ENCODE measurements around the gene BNIP3. TPM values are rescaled to one million over a fixed set of nuclear protein-coding genes. Genes with fewer than 3 reads are reported as not detected.

Gene BNIP3
- 10 to 100 TPM; 59.0 to 62.2 TPM for total RNA-seq

GRCh38 chr10:131981429-131982184 is at the start of gene BNIP3:
Gene BNIP3, minus strand, starts transcription at chr10:131981923. Its CDS starts 117 bp downstream, at chr10:131981806.
- peak; percentile 92 for DNase-seq
- H3K4me3 Mint-ChIP-seq: peak within 1 kb of the TSS; percentile 81
- POLR2A ChIA-PET: no interaction called here
- H3K36me3 Mint-ChIP-seq (ENCODE audit: low read depth): peaks cover 25% of the 10 kb centered on the region
- no peaks in the 10 kb centered on the region for H3K9me3 Mint-ChIP-seq
- CTCF ChIA-PET: interaction anchor here (0.6 to 1.6 kb wide), 4 partner anchors 10 to 78 kb away, joined by 4 to 5 read pairs (median 4); no protein-coding TSS in a partner anchor
- H3K4me1 Mint-ChIP-seq: peaks cover 45% of the 10 kb centered on the region
- H3K27ac Mint-ChIP-seq: peak within 1 kb of the TSS; percentile 80
- peaks cover 4% of the 10 kb centered on the region for H3K27me3 Mint-ChIP-seq

GRCh38 chr10:132030898-132031463 is 49.3 kb upstream of the BNIP3 start:
- no peaks in the 10 kb centered on the region for H3K36me3 Mint-ChIP-seq (ENCODE audit: low read depth)
- CTCF ChIA-PET: no interaction called here
- H3K4me3 Mint-ChIP-seq: no peak overlapping the region
- peaks cover 49% of the 10 kb centered on the region for H3K27me3 Mint-ChIP-seq
- H3K27ac Mint-ChIP-seq: no peak overlapping the region
- peaks cover 5% of the 10 kb centered on the region for H3K4me1 Mint-ChIP-seq
- POLR2A ChIA-PET: no interaction called here
- no peaks in the 10 kb centered on the region for H3K9me3 Mint-ChIP-seq
- no peak for DNase-seq

GRCh38 chr10:132028706-132029105 is 47.0 kb upstream of the BNIP3 start:
- Mint-ChIP-seq H3K4me1 (peaks cover 5% of the 10 kb centered on the region), H3K27ac (no peak overlapping the region)

GRCh38 chr10:132027423-132027983 is 45.8 kb upstream of the BNIP3 start:
- no peak for DNase-seq
- CTCF ChIA-PET: no interaction called here
- POLR2A ChIA-PET: no interaction called here
- Mint-ChIP-seq H3K4me3 (no peak overlapping the region), H3K27me3 (peaks cover 42% of the 10 kb centered on the region), H3K4me1 (peaks cover 10% of the 10 kb centered on the region), H3K27ac (no peak overlapping the region), H3K36me3 (ENCODE audit: low read depth) (no peaks in the 10 kb centered on the region), H3K9me3 (no peaks in the 10 kb centered on the region)

More at GRCh38 chr10:132028706-132029105, 47.0 kb upstream of the BNIP3 start:
- ChIA-PET POLR2A (no interaction called here), CTCF (no interaction called here)
- Mint-ChIP-seq H3K36me3 (ENCODE audit: low read depth) (no peaks in the 10 kb centered on the region), H3K4me3 (no peak overlapping the region), H3K9me3 (no peaks in the 10 kb centered on the region), H3K27me3 (peaks cover 43% of the 10 kb centered on the region)
- DNase-seq: no peak

- ChIA-PET POLR2A (interaction anchor here (1.2 kb wide), 1 partner anchor 137 kb away, joined by 3 read pairs; no protein-coding TSS in a partner anchor), CTCF (interaction anchor here (0.6 to 2.5 kb wide), 15 partner anchors 10 to 520 kb away, joined by 3 to 30 read pairs (median 5); partner anchors contain the start of gene PPP2R2D)
- H3K4me1 Mint-ChIP-seq: peaks cover 5% of the 10 kb centered on the region
- H3K9me3 Mint-ChIP-seq: no peaks in the 10 kb centered on the region
- H3K27ac Mint-ChIP-seq: no peak overlapping the region
- peaks cover 32% of the 10 kb centered on the region for H3K27me3 Mint-ChIP-seq
- H3K4me3 Mint-ChIP-seq: no peak overlapping the region
- H3K36me3 Mint-ChIP-seq (ENCODE audit: low read depth): no peaks in the 10 kb centered on the region
- DNase-seq: peak; percentile 80
Measured at GRCh38 chr10:132023092-132023811, 41.5 kb upstream of the BNIP3 start.

GRCh38 chr10:132022241-132022640 is 40.5 kb upstream of the BNIP3 start:
- Mint-ChIP-seq H3K27ac (no peak overlapping the region), H3K36me3 (ENCODE audit: low read depth) (no peaks in the 10 kb centered on the region), H3K4me3 (no peak overlapping the region), H3K27me3 (peaks cover 28% of the 10 kb centered on the region), H3K9me3 (no peaks in the 10 kb centered on the region), H3K4me1 (peaks cover 5% of the 10 kb centered on the region)
- no peak for DNase-seq
- POLR2A ChIA-PET: interaction anchor here (0.6 to 1.2 kb wide), 2 partner anchors 38 to 136 kb away, joined by 3 read pairs; no protein-coding TSS in a partner anchor
- CTCF ChIA-PET: interaction anchor here (0.6 to 2.5 kb wide), 14 partner anchors 9 to 521 kb away, joined by 3 to 30 read pairs (median 5); partner anchors contain the start of gene PPP2R2D

- CTCF ChIA-PET: interaction anchor here (2.4 to 2.5 kb wide), 2 partner anchors 133 to 136 kb away, joined by 9 to 30 read pairs; no protein-coding TSS in a partner anchor
Measured at GRCh38 chr10:132021504-132022143, 39.9 kb upstream of the BNIP3 start.

GRCh38 chr10:132021046-132021445 is 39.3 kb upstream of the BNIP3 start:
- no peak for DNase-seq
- ChIA-PET POLR2A (no interaction called here), CTCF (no interaction called here)
- H3K4me1 Mint-ChIP-seq: peaks cover 5% of the 10 kb centered on the region
- H3K36me3 Mint-ChIP-seq (ENCODE audit: low read depth): no peaks in the 10 kb centered on the region
- no peak overlapping the region for H3K27ac Mint-ChIP-seq
- H3K27me3 Mint-ChIP-seq: peaks cover 24% of the 10 kb centered on the region
- H3K9me3 Mint-ChIP-seq: no peaks in the 10 kb centered on the region
- no peak overlapping the region for H3K4me3 Mint-ChIP-seq

More at GRCh38 chr10:132021504-132022143, 39.9 kb upstream of the BNIP3 start:
- POLR2A ChIA-PET: no interaction called here
- no peak overlapping the region for H3K27ac Mint-ChIP-seq
- H3K4me3 Mint-ChIP-seq: no peak overlapping the region
- no peaks in the 10 kb centered on the region for H3K9me3 Mint-ChIP-seq
- H3K4me1 Mint-ChIP-seq: peaks cover 5% of the 10 kb centered on the region
- H3K27me3 Mint-ChIP-seq: peaks cover 26% of the 10 kb centered on the region
- H3K36me3 Mint-ChIP-seq (ENCODE audit: low read depth): no peaks in the 10 kb centered on the region
- DNase-seq: no peak

- H3K9me3 Mint-ChIP-seq: no peaks in the 10 kb centered on the region
- DNase-seq: no peak
- ChIA-PET POLR2A (no interaction called here), CTCF (interaction anchor here (0.9 kb wide), 1 partner anchor 135 kb away, joined by 4 read pairs; no protein-coding TSS in a partner anchor)
- H3K36me3 Mint-ChIP-seq (ENCODE audit: low read depth): no peaks in the 10 kb centered on the region
- no peak overlapping the region for H3K27ac Mint-ChIP-seq
- H3K4me3 Mint-ChIP-seq: no peak overlapping the region
- H3K4me1 Mint-ChIP-seq: peaks cover 5% of the 10 kb centered on the region
- peaks cover 22% of the 10 kb centered on the region for H3K27me3 Mint-ChIP-seq
Measured at GRCh38 chr10:132020456-132020855, 38.7 kb upstream of the BNIP3 start.

- POLR2A ChIA-PET: no interaction called here
- CTCF ChIA-PET: interaction anchor here (0.9 kb wide), 1 partner anchor 134 kb away, joined by 4 read pairs; no protein-coding TSS in a partner anchor
- no peaks in the 10 kb centered on the region for H3K9me3 Mint-ChIP-seq
- H3K4me3 Mint-ChIP-seq: no peak overlapping the region
- H3K27ac Mint-ChIP-seq: no peak overlapping the region
- peaks cover 5% of the 10 kb centered on the region for H3K4me1 Mint-ChIP-seq
- peaks cover 13% of the 10 kb centered on the region for H3K27me3 Mint-ChIP-seq
- no peak for DNase-seq
- no peaks in the 10 kb centered on the region for H3K36me3 Mint-ChIP-seq (ENCODE audit: low read depth)
Measured at GRCh38 chr10:132019366-132019765, 37.6 kb upstream of the BNIP3 start.

- H3K36me3 Mint-ChIP-seq (ENCODE audit: low read depth): no peaks in the 10 kb centered on the region
- POLR2A ChIA-PET: no interaction called here
- H3K4me3 Mint-ChIP-seq: no peak overlapping the region
Measured at GRCh38 chr10:132018446-132018845, 36.7 kb upstream of the BNIP3 start.

GRCh38 chr10:132016514-132016913 is 34.8 kb upstream of the BNIP3 start:
- Mint-ChIP-seq H3K9me3 (no peaks in the 10 kb centered on the region), H3K27ac (no peak overlapping the region), H3K4me1 (no peaks in the 10 kb centered on the region), H3K36me3 (ENCODE audit: low read depth) (no peaks in the 10 kb centered on the region), H3K4me3 (no peak overlapping the region), H3K27me3 (peaks cover 2% of the 10 kb centered on the region)
- no peak for DNase-seq
- CTCF ChIA-PET: no interaction called here
- POLR2A ChIA-PET: no interaction called here

More at GRCh38 chr10:132018446-132018845, 36.7 kb upstream of the BNIP3 start:
- no peaks in the 10 kb centered on the region for H3K9me3 Mint-ChIP-seq
- H3K27me3 Mint-ChIP-seq: peaks cover 5% of the 10 kb centered on the region
- no peak for DNase-seq
- CTCF ChIA-PET: no interaction called here
- no peak overlapping the region for H3K27ac Mint-ChIP-seq
- peaks cover 5% of the 10 kb centered on the region for H3K4me1 Mint-ChIP-seq
